H9 (cell line): Measurements from ENCODE around the gene PTPRQ. TPM values are rescaled to one million over a fixed set of nuclear protein-coding genes. Genes with fewer than 3 reads are reported as not detected.

Experiments used
- DNase-seq: peaks from one replicate; pipeline ENCODE4 v3.0.0-alpha.2; 2017
- H2AFZ ChIP-seq: one replicate; pipeline ENCODE4 v1.6.1; 2013; ENCODE audit warnings: mild to moderate bottlenecking, low read length, control low read depth, moderate library complexity
- H2AK5ac ChIP-seq: 2 replicates; pipeline ENCODE4 v1.6.1; 2013; ENCODE audit warnings: low read length, control low read depth, mixed read lengths; ENCODE audit not compliant: insufficient read length
- H2BK120ac ChIP-seq: one replicate; pipeline ENCODE4 v1.6.1; 2013; ENCODE audit warnings: low read depth, mild to moderate bottlenecking, low read length, control low read depth, inconsistent platforms; ENCODE audit not compliant: poor library complexity, severe bottlenecking
- H2BK12ac ChIP-seq: 2 replicates; pipeline ENCODE4 v1.6.1; 2013; ENCODE audit warnings: low read length, control low read depth, mixed read lengths, low read depth; ENCODE audit not compliant: insufficient read length
- H2BK15ac ChIP-seq: 2 replicates; pipeline ENCODE4 v1.6.1; 2013; ENCODE audit warnings: low read depth, low read length, control low read depth
- H2BK20ac ChIP-seq: one replicate; pipeline ENCODE4 v1.6.1; 2013; ENCODE audit warnings: low read depth, mild to moderate bottlenecking, low read length, control low read depth, inconsistent platforms; ENCODE audit not compliant: poor library complexity, severe bottlenecking
- H2BK5ac ChIP-seq: 2 replicates; pipeline ENCODE4 v1.6.1; 2013; ENCODE audit warnings: low read length, control low read depth, mixed read lengths; ENCODE audit not compliant: insufficient read length
- H3K14ac ChIP-seq: 2 replicates; pipeline ENCODE4 v1.6.1; 2013; ENCODE audit warnings: low read length, control low read depth; ENCODE audit not compliant: insufficient read depth
- H3K18ac ChIP-seq: 2 replicates; pipeline ENCODE4 v1.6.1; 2013; ENCODE audit warnings: low read depth, mild to moderate bottlenecking, mixed read lengths, low read length, control low read depth; ENCODE audit not compliant: insufficient read length
- H3K23ac ChIP-seq: 2 replicates; pipeline ENCODE4 v1.6.1; 2013; ENCODE audit warnings: low read length, control low read depth, mixed read lengths, low read depth; ENCODE audit not compliant: insufficient read length
- H3K23me2 ChIP-seq: 2 replicates; pipeline ENCODE4 v1.6.1; 2013; ENCODE audit warnings: low read depth, mild to moderate bottlenecking, mixed read lengths, low read length, control low read depth; ENCODE audit not compliant: insufficient read length, poor library complexity, severe bottlenecking
- H3K27ac ChIP-seq: 2 replicates; pipeline ENCODE4 v1.5.1; 2013; ENCODE audit warnings: low read length, control low read depth, mixed read lengths, low read depth; ENCODE audit not compliant: insufficient read length
- H3K27me3 ChIP-seq: 2 replicates; pipeline ENCODE4 v1.6.1; 2013; ENCODE audit warnings: low read length, control low read depth, inconsistent platforms; ENCODE audit not compliant: insufficient read depth
- H3K4ac ChIP-seq: 2 replicates; pipeline ENCODE4 v1.6.1; 2013; ENCODE audit warnings: low read depth, mild to moderate bottlenecking, control low read depth, inconsistent platforms, low read length, moderate library complexity
- H3K4me1 ChIP-seq: 2 replicates; pipeline ENCODE4 v1.6.1; 2013; ENCODE audit warnings: low read length, control low read depth, inconsistent platforms; ENCODE audit not compliant: insufficient read depth
- H3K4me2 ChIP-seq: 2 replicates; pipeline ENCODE4 v1.6.1; 2013; ENCODE audit warnings: low read length, control low read depth, mixed read lengths; ENCODE audit not compliant: insufficient read length, insufficient read depth
- H3K56ac ChIP-seq: 2 replicates; pipeline ENCODE4 v1.6.1; 2013; ENCODE audit warnings: low read depth, mild to moderate bottlenecking, mixed read lengths, low read length, control low read depth; ENCODE audit not compliant: insufficient read length
- H3K79me1 ChIP-seq: 2 replicates; pipeline ENCODE4 v1.6.1; 2013; ENCODE audit warnings: low read depth, mild to moderate bottlenecking, moderate library complexity, low read length, control low read depth, inconsistent platforms; ENCODE audit not compliant: insufficient read depth, poor library complexity, severe bottlenecking
- H3K79me2 ChIP-seq: 2 replicates; pipeline ENCODE4 v1.6.1; 2013; ENCODE audit warnings: low read length, control low read depth, inconsistent platforms; ENCODE audit not compliant: insufficient read depth
- H3K9ac ChIP-seq: 2 replicates; pipeline ENCODE4 v1.6.1; 2013; ENCODE audit warnings: low read length, control low read depth, mixed read lengths; ENCODE audit not compliant: insufficient read length; ENCODE audit errors: extremely low read depth
- H3K9me3 ChIP-seq: one replicate; pipeline ENCODE4 v1.6.1; 2013; ENCODE audit warnings: low read depth, low read length, inconsistent platforms; ENCODE audit not compliant: control insufficient read depth
- H3T11ph ChIP-seq: one replicate; pipeline ENCODE4 v1.6.1; 2013; ENCODE audit warnings: mild to moderate bottlenecking, low read length, control low read depth, inconsistent platforms
- H4K20me1 ChIP-seq: one replicate; pipeline ENCODE4 v1.6.1; 2013; ENCODE audit not compliant: control insufficient read depth, insufficient read length, insufficient read depth
- H4K5ac ChIP-seq: 2 replicates; pipeline ENCODE4 v1.6.1; 2013; ENCODE audit warnings: low read depth, mild to moderate bottlenecking, mixed read lengths, low read length, control low read depth; ENCODE audit not compliant: insufficient read length
- H4K8ac ChIP-seq: replicated peaks from 2 replicates; pipeline ENCODE4 v1.6.1; 2013; ENCODE audit warnings: low read length, control low read depth, mixed read lengths, low read depth; ENCODE audit not compliant: insufficient read length
- H4K91ac ChIP-seq: 2 replicates; pipeline ENCODE4 v1.6.1; 2013; ENCODE audit warnings: low read depth, mild to moderate bottlenecking, moderate library complexity, mixed read lengths, low read length, control low read depth; ENCODE audit not compliant: insufficient read length
- H3K27ac Mint-ChIP-seq, 3 experiments: 2 replicates in 2 of 3; 3 replicates in 1 of 3; pipeline ENCODE4 v1.8.0; 2020 to 2021; ENCODE audit warnings: mixed read lengths in 3 of 3, mild to moderate bottlenecking in 1 of 3, moderate library complexity in 1 of 3
- H3K27me3 Mint-ChIP-seq: 2 replicates; pipeline ENCODE4 v1.8.0; 2021; ENCODE audit warnings: low read depth, mild to moderate bottlenecking, moderate library complexity, mixed read lengths
- H3K36me3 Mint-ChIP-seq, 3 experiments: 2 replicates in 2 of 3; 3 replicates in 1 of 3; pipeline ENCODE4 v1.8.0; 2020 to 2021; ENCODE audit warnings: low read depth in 3 of 3, mixed read lengths in 3 of 3; ENCODE audit not compliant: insufficient read depth in 1 of 3
- H3K4me1 Mint-ChIP-seq, 2 experiments: 2 replicates each; pipeline ENCODE4 v1.8.0; 2020; ENCODE audit warnings: mixed read lengths in 2 of 2
- H3K4me3 Mint-ChIP-seq, 2 experiments: 2 replicates in 1 of 2; 3 replicates in 1 of 2; pipeline ENCODE4 v1.8.0; 2020 to 2021; ENCODE audit warnings: mild to moderate bottlenecking in 2 of 2, mixed read lengths in 2 of 2, moderate library complexity in 1 of 2
- H3K9me3 Mint-ChIP-seq, 2 experiments: 2 replicates in 1 of 2; 3 replicates in 1 of 2; pipeline ENCODE4 v1.8.0; 2020; ENCODE audit warnings: mild to moderate bottlenecking in 2 of 2, mixed read lengths in 2 of 2, moderate library complexity in 1 of 2
- WGBS: extraction: QIAGEN DNeasy Blood & Tissue Kit; methylation state at CpG from one replicate; pipeline ENCODE4 v1.1.7; 2013; ENCODE audit warnings: missing lambda C conversion rate, low lambda C conversion rate, mixed read lengths; ENCODE audit not compliant: insufficient read length; ENCODE audit errors: extremely low coverage; 5-methylcytosine and 5-hydroxymethylcytosine counted together
- total RNA-seq: library from RNA; stranded (reverse); gene quantifications from 2 replicates; pipeline ENCODE4 v1.2.1, GENCODE V29; 2021
- TF ChIP-seq, protein P1 (sequence below): fragments of 200-600 bp; sonication (generic); conservative IDR thresholded peaks from 3 replicates; pipeline ENCODE4 v1.8.0; 2021; ENCODE audit warnings: antibody characterized with exemption, mild to moderate bottlenecking

Gene PTPRQ
- total RNA-seq, 1 experiment from 2014 or later = not detected

DNA sequence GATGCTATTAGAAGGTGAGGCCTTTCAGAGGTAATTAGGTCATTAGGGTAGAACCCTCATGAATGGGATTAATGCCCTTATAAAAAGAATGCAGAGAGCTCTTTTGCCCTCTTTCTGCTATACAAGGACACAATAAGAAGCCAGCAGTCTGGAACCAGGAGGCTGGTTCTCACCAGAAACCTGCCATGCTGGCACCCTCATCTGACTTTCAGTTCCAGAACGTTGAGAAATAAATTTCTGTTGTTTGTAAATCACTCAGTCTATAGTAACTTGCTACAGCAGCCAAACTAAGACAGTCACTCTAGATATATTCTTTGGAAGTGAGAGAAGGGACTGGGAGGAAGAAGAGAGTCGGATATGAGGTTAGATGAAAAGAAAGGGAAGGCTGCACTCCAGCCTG, 138.4 kb downstream of the PTPRQ start:
- Histone ChIP-seq H2BK12ac (no peak overlapping the region), H2BK120ac (no peak overlapping the region), H2BK20ac (no peak overlapping the region), H3K9ac (no peak overlapping the region), H3K79me1 (no peaks in the 10 kb centered on the region), H3K27ac (no peak overlapping the region), H3K4ac (no peak overlapping the region), H4K20me1 (no peaks in the 10 kb centered on the region), H3K4me2 (no peak overlapping the region), H4K8ac (no peak overlapping the region), H3K18ac (no peak overlapping the region), H3K4me1 (no peaks in the 10 kb centered on the region), H3K23ac (no peak overlapping the region), H3K56ac (no peak overlapping the region), H2BK5ac (no peak overlapping the region), H3K27me3 (no peaks in the 10 kb centered on the region), H4K91ac (no peak overlapping the region), H2BK15ac (no peak overlapping the region), H4K5ac (no peak overlapping the region), H3K14ac (no peak overlapping the region), H3K23me2 (no peaks in the 10 kb centered on the region), H2AK5ac (no peak overlapping the region), H2AFZ (no peak overlapping the region), H3K9me3 (no peaks in the 10 kb centered on the region), H3T11ph (no peak overlapping the region), H3K79me2 (no peaks in the 10 kb centered on the region)
- Mint-ChIP-seq H3K4me3 (no peak overlapping the region), H3K27ac (no peak overlapping the region), H3K4me1 (no peaks in the 10 kb centered on the region), H3K36me3 (no peaks in the 10 kb centered on the region), H3K9me3 (no peaks in the 10 kb centered on the region; a peak in 1 of 5 replicates), H3K27me3 (no peaks in the 10 kb centered on the region)
- DNase-seq = no peak
- WGBS = no CpG with 5 or more reads among the region's 2 CpGs
- TF ChIP-seq, protein P1, sequence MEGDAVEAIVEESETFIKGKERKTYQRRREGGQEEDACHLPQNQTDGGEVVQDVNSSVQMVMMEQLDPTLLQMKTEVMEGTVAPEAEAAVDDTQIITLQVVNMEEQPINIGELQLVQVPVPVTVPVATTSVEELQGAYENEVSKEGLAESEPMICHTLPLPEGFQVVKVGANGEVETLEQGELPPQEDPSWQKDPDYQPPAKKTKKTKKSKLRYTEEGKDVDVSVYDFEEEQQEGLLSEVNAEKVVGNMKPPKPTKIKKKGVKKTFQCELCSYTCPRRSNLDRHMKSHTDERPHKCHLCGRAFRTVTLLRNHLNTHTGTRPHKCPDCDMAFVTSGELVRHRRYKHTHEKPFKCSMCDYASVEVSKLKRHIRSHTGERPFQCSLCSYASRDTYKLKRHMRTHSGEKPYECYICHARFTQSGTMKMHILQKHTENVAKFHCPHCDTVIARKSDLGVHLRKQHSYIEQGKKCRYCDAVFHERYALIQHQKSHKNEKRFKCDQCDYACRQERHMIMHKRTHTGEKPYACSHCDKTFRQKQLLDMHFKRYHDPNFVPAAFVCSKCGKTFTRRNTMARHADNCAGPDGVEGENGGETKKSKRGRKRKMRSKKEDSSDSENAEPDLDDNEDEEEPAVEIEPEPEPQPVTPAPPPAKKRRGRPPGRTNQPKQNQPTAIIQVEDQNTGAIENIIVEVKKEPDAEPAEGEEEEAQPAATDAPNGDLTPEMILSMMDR = no peak
